Retina (tissue), 1 donor: ENCODE data around the gene NMNAT3.
"Not testable (repeated sequence)": the region's sequence is repeated elsewhere in the genome, so short reads cannot be mapped to it uniquely, and the experiment has no call there.

Experiments
- DNase-seq: peaks from one replicate; pipeline ENCODE4 v3.0.0-alpha.2; 2016

Gene NMNAT3

GRCh38 chr3:139634111-139634635, 43.6 kb downstream of the NMNAT3 start:
- no peak for DNase-seq

GRCh38 chr3:139633511-139633910, 44.3 kb downstream of the NMNAT3 start:
- DNase-seq = no peak

GRCh38 chr3:139630542-139630941, 47.2 kb downstream of the NMNAT3 start:
- no peak for DNase-seq

GRCh38 chr3:139629033-139629432, 48.7 kb downstream of the NMNAT3 start:
- no peak for DNase-seq

GRCh38 chr3:139627759-139628158, 50.0 kb downstream of the NMNAT3 start:
- DNase-seq = no peak

GRCh38 chr3:139620438-139620837, 57.3 kb downstream of the NMNAT3 start:
- no peak for DNase-seq

GRCh38 chr3:139619484-139619883, 58.3 kb downstream of the NMNAT3 start:
- DNase-seq = no peak

GRCh38 chr3:139617672-139618268, 60.0 kb downstream of the NMNAT3 start:
- no peak for DNase-seq

GRCh38 chr3:139611528-139611927, 66.2 kb downstream of the NMNAT3 start:
- DNase-seq = peak; percentile 5

GRCh38 chr3:139610886-139611285, 66.9 kb downstream of the NMNAT3 start:
- DNase-seq = no peak

GRCh38 chr3:139608924-139609323, 68.8 kb downstream of the NMNAT3 start:
- DNase-seq = no peak

GRCh38 chr3:139608108-139608380, 69.7 kb downstream of the NMNAT3 start:
- DNase-seq = no peak

- no peak for DNase-seq
These were observed 70.3 kb downstream of the NMNAT3 start for GRCh38 chr3:139607257-139608107.

GRCh38 chr3:139602003-139602402, 75.8 kb downstream of the NMNAT3 start:
- DNase-seq = no peak

GRCh38 chr3:139601191-139601961, 76.4 kb downstream of the NMNAT3 start:
- DNase-seq = no peak

- no peak for DNase-seq
These were observed 79.8 kb downstream of the NMNAT3 start for GRCh38 chr3:139597947-139598346.

- not testable (repeated sequence) for DNase-seq
These were observed 86.6 kb downstream of the NMNAT3 start for GRCh38 chr3:139591186-139591585.

- DNase-seq = no peak
These were observed 89.3 kb downstream of the NMNAT3 start for GRCh38 chr3:139588450-139588849.

- no peak for DNase-seq
These were observed 90.0 kb downstream of the NMNAT3 start for GRCh38 chr3:139587797-139588196.

GRCh38 chr3:139586420-139587017, 91.3 kb downstream of the NMNAT3 start:
- DNase-seq = no peak

- no peak for DNase-seq
These were observed 92.0 kb downstream of the NMNAT3 start for GRCh38 chr3:139585820-139586219.

- DNase-seq = not testable (repeated sequence)
These were observed 94.1 kb downstream of the NMNAT3 start for GRCh38 chr3:139583651-139584050.

GRCh38 chr3:139578783-139579182, 99.0 kb downstream of the NMNAT3 start:
- no peak for DNase-seq
